GM21526 (cell line): ENCODE data around the gene ZNF302.
"Not testable (repeated sequence)": the region's sequence is repeated elsewhere in the genome, so short reads cannot be mapped to it uniquely, and the experiment has no call there.

Experiments
- ATAC-seq: cut with Tn5 transposase; IDR thresholded peaks from one replicate; pipeline ENCODE4 v1.9.1; 2021; ENCODE audit warnings: moderate library complexity; ENCODE audit not compliant: unreplicated experiment, low FRiP score

The ZNF302 gene

DNA sequence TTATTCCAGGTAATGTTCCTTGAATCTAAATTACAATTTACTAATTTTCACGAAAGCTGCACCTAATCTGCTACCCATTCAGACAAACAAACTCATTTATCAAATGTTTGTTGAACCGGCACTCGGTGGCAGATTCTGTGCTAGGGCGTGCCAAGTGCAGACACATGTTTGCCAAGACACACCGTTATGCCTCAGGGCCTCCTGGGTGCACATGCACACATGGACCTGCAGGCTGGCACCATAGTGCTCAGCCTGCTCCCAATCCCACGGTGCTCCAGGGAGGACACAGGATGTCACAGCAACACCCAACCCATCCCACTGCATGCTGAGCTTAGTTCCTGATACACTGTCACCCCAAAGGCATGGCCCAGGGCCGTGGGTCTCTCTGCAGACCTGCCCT lies 8.2 kb upstream of the ZNF302 start:
- ATAC-seq, result no peak

GRCh38 chr19:34671972-34672371 lies 5.5 kb upstream of the ZNF302 start:
- ATAC-seq, result no peak

- no peak for ATAC-seq
Observed at GRCh38 chr19:34673590-34673989, 3.9 kb upstream of the ZNF302 start.

GRCh38 chr19:34675250-34675649 lies 2.2 kb upstream of the ZNF302 start:
- no peak for ATAC-seq

- no peak for ATAC-seq
Observed at GRCh38 chr19:34675919-34676318, 1.6 kb upstream of the ZNF302 start.

DNA sequence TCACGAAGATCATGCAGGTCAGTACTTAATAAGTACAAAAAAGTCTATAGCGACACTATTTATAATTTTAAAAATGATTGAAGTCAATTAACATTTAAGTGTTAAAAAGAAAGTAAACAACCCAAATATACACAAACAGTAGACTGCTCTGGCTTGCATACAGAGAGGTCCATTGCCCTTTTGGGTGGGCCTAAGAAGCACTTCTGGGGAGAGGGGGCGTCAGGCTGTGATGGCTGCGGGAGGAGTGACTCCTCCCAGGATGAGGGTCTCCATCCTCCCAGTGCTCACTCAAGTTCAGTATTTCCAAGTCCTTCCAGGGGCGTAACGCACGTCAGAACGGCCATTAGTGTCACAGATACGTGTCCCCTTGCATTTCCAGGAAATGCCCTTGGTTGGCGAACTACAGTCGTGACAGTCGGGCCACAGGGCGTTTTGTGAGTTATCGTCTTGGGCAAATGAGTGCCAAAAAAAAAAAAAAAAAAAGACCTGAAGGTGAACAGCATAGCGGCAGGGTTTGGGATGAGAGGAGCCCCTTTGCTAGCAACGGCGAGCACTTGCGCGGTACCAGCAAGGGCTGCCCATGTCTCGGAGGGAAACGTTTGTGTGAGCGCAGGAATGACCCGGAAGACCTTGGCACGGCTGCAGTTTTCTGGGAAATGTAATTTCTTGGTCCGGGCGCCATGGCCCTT lies 637 bp upstream of the ZNF302 start, which contains the start of gene SCGB2B2:
TSS of gene SCGB2B2 (minus strand) at position 463 of the 689 bp plus-strand sequence. CDS start 82,596 bp downstream, outside the sequence.
- peak; percentile 42 for ATAC-seq

- no peak for ATAC-seq
Observed at GRCh38 chr19:34678085-34678412, 571 bp downstream of the ZNF302 start.

DNA sequence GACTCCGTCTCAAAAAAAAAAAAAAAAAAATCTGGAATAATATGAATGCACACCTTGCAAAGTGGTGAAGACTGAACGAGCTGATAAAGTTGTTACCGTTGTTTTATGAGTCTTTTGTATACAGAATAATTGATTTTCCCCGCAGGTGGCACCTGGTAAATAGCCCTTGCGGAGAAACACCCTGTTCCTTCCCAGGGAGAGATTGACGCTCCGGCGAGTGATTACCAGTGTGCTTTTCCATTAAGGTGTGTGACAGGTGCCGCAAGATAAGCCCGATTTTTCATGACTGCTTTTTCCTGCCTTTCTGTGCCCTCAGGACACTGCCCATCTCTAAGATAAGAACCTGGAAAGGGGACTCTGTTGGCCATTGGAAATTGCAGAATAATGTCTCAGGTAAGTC lies 943 bp downstream of the ZNF302 start:
- no peak for ATAC-seq

- no peak for ATAC-seq
Observed at GRCh38 chr19:34681478-34681877, 4.0 kb downstream of the ZNF302 start.

DNA sequence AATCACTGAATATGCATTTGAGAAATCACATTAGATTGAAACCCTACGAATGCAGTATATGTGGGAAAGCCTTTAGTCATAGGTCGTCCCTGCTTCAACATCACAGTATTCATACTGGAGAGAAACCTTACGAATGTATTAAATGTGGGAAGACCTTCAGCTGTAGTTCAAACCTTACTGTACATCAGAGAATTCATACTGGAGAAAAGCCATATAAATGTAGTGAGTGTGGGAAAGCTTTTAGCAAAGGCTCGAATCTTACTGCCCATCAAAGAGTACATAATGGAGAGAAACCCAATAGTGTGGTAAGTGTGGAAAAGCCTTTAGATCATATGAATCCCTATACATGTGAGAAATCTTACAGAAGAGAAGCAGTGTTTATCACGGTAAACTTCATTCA lies 7.8 kb downstream of the ZNF302 start:
- not testable (repeated sequence) for ATAC-seq

DNA sequence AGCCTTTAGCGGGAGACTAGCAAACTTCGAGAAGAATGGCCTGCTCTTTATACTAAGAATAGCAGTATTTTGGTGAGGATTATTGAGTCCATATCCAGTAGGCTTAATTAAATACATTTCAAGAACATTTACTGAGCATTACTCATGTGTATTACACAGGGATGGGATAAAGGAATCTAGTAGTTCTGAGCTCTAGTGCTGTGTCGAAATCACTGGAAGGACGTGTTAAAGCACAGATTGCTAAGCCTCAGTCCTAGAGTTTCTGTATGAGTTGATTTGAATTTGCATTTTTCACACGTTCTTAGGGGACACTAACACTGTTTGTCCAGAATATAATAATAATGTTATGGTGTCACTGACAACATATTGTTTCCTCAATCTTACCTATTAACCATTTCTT lies 9.0 kb downstream of the ZNF302 start:
- ATAC-seq, result no peak

DNA sequence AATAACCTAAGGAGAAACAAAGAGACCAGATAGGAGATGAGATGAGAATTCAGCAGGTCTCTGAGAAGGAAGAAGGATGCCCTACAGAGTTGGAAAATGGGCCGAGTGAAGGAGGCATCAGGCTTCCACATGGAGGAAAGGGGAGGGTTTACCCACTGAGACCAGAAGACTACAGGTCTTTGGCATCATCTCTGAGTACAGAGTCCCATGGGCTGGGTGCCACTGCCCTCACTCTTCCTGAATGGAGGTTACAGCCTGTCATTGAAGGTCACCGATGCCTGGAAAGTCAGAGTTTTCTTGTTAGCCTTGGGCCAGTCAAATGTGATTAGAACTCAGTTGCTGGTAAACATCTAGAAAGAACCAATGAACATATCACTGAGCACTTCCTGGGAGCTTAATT lies 9.9 kb downstream of the ZNF302 start:
- ATAC-seq, result no peak

- no peak for ATAC-seq
Observed at GRCh38 chr19:34688592-34688991, 11.1 kb downstream of the ZNF302 start.

DNA sequence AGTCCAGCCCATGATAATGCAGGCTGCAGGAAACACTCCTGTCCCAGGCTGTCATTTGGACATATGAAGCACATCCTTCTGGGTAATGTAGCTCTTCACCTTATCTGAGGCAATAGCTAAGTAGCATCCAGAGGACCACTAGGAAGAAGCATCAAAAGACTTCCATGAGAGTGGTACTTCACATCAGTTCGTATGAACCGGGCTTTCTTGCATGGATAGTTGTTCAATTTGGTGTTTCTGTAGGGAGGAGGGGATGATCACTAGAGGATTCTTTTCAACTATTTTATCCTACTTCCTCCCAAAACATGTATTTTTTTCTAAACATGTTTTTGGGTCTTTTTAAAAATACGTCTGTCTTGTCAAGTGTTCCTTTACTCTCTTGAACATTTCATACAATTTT lies 12.9 kb downstream of the ZNF302 start:
- ATAC-seq, result no peak

- ATAC-seq, result no peak
Observed at GRCh38 chr19:34692549-34692948, 15.1 kb downstream of the ZNF302 start.

GRCh38 chr19:34707661-34708060 lies 30.2 kb downstream of the ZNF302 start:
- no peak for ATAC-seq

DNA sequence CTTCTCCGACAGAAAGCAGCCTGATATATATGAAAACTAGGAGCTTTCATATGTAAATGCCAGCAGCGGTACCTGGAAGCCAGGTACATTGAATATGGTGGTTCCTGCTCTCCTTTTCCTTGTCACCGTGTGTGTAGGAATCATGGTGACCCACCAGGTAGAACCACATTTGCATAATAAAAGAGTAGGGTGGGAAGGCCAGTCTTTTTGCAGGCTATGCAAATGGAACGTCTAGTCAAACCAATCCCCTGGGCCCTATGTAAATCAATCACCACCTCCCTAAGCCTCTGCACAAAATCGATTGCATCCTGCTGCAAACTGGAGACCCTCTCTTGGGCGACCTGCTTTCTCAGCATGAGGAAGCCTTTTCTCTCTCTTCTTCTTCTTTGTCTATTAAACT lies 34.4 kb downstream of the ZNF302 start:
- ATAC-seq, result no peak

GRCh38 chr19:34712395-34713261 lies 35.1 kb downstream of the ZNF302 start:
- ATAC-seq, result no peak

DNA sequence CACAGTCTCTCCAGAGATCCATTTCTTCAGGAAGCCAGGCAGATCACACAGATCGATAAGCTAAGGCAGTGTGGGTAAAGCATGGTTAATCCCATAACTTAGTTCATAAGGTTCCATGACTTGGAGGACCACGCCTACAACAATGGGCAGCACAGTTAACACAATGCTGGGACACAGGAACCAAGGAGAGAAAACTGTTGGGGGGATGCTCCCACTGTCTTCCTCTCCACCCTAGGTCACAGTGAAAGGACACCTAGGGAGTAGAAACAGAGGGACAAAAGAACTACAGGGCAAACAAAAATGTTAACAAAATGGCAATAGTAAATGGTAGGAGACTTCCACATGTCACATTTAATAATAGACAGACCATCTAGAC lies 35.8 kb downstream of the ZNF302 start:
- no peak for ATAC-seq

GRCh38 chr19:34715357-34715756 lies 37.9 kb downstream of the ZNF302 start:
- ATAC-seq, result no peak

- no peak for ATAC-seq
Observed at GRCh38 chr19:34722353-34722752, 44.9 kb downstream of the ZNF302 start.

DNA sequence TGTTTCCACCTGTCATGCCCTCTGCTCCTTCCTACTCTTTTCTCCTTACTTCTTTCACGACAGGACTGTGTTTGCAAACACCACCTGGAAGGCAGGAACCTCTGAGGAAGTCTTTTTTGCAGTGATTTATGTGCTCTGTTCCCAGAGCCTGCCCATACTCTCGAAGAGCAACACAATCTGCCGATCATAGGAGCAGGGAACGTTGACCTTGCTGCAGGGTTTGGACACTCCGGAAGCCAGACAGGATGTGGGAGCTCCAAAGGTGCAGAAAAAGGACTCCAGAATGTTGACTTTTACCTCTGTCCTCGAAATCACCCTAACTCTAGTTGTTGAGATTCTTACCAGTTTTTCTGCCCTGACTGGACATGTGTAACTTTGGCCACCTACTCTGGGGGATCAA lies 47.9 kb downstream of the ZNF302 start:
- ATAC-seq, result no peak
